ENCODE data around the gene GNLY. TPM values are rescaled to one million over a fixed set of nuclear protein-coding genes. Genes with fewer than 3 reads are reported as not detected.

The GNLY gene
- total RNA-seq, 1 experiment from 2014 or later = not detected

GRCh38 chr2:85697716-85698115 lies 3.6 kb downstream of the GNLY start:
- Histone ChIP-seq H3K27me3 (replicated peaks; ENCODE audit: control insufficient read depth, insufficient read depth, low read length) (no peaks in the 10 kb centered on the region), H3K36me3 (ENCODE audit: control insufficient read depth, insufficient read depth, low read length) (no peaks in the 10 kb centered on the region), H3K4me1 (peaks cover 5% of the 10 kb centered on the region), H3K9me3 (no peaks in the 10 kb centered on the region), H3K4me3 (ENCODE audit: low read depth, low read length) (no peak overlapping the region)
- ChIA-PET POLR2A (interaction anchor here (0.6 kb wide), 1 partner anchor 22 kb away, joined by 3 read pairs; no protein-coding TSS in a partner anchor), CTCF (no interaction called here)
- BruUV-seq (replicated peaks) = no TSS peak
- TF ChIP-seq, protein P1, sequence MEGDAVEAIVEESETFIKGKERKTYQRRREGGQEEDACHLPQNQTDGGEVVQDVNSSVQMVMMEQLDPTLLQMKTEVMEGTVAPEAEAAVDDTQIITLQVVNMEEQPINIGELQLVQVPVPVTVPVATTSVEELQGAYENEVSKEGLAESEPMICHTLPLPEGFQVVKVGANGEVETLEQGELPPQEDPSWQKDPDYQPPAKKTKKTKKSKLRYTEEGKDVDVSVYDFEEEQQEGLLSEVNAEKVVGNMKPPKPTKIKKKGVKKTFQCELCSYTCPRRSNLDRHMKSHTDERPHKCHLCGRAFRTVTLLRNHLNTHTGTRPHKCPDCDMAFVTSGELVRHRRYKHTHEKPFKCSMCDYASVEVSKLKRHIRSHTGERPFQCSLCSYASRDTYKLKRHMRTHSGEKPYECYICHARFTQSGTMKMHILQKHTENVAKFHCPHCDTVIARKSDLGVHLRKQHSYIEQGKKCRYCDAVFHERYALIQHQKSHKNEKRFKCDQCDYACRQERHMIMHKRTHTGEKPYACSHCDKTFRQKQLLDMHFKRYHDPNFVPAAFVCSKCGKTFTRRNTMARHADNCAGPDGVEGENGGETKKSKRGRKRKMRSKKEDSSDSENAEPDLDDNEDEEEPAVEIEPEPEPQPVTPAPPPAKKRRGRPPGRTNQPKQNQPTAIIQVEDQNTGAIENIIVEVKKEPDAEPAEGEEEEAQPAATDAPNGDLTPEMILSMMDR (IDR thresholded peaks at IDR 0.05; ENCODE audit: insufficient read depth in 1 of 2, low read depth in 1 of 2, low read length in 1 of 2, severe bottlenecking in 1 of 2, unreplicated experiment in 1 of 2) = no peak
- no peaks in the 10 kb centered on the region for H3K9me3 Mint-ChIP-seq (ENCODE audit: unreplicated experiment)
- intact Hi-C loops (cut with micrococcal nuclease; ENCODE audit: unreplicated experiment) = no loop called here
- H3K36me3 Mint-ChIP-seq (ENCODE audit: insufficient read depth, unreplicated experiment) = no peaks in the 10 kb centered on the region
- no peak for DNase-seq
- H3K4me3 Mint-ChIP-seq (ENCODE audit: unreplicated experiment) = no peak overlapping the region
- peaks cover 7% of the 10 kb centered on the region for H3K4me1 Mint-ChIP-seq (ENCODE audit: low read depth, unreplicated experiment)
- H3K27me3 Mint-ChIP-seq (ENCODE audit: insufficient read depth, unreplicated experiment) = peaks cover 8% of the 10 kb centered on the region
- H3K27ac Mint-ChIP-seq (ENCODE audit: unreplicated experiment) = no peak overlapping the region

- Histone ChIP-seq H3K4me1 (peaks cover 5% of the 10 kb centered on the region), H3K36me3 (ENCODE audit: control insufficient read depth, insufficient read depth, low read length) (no peaks in the 10 kb centered on the region), H3K4me3 (ENCODE audit: low read depth, low read length) (no peak overlapping the region), H3K9me3 (no peaks in the 10 kb centered on the region), H3K27me3 (replicated peaks; ENCODE audit: control insufficient read depth, insufficient read depth, low read length) (no peaks in the 10 kb centered on the region)
- Mint-ChIP-seq H3K36me3 (ENCODE audit: insufficient read depth, unreplicated experiment) (no peaks in the 10 kb centered on the region), H3K9me3 (ENCODE audit: unreplicated experiment) (no peaks in the 10 kb centered on the region), H3K4me3 (ENCODE audit: unreplicated experiment) (no peak overlapping the region), H3K4me1 (ENCODE audit: low read depth, unreplicated experiment) (peaks cover 7% of the 10 kb centered on the region), H3K27me3 (ENCODE audit: insufficient read depth, unreplicated experiment) (peaks cover 12% of the 10 kb centered on the region), H3K27ac (ENCODE audit: unreplicated experiment) (no peak overlapping the region)
- ChIA-PET CTCF (no interaction called here), POLR2A (no interaction called here)
- TF ChIP-seq, protein P1 (IDR thresholded peaks at IDR 0.05; ENCODE audit: insufficient read depth in 1 of 2, low read depth in 1 of 2, low read length in 1 of 2, severe bottlenecking in 1 of 2, unreplicated experiment in 1 of 2) = no peak
- no TSS peak for BruUV-seq (replicated peaks)
- no peak for DNase-seq
- intact Hi-C loops (cut with micrococcal nuclease; ENCODE audit: unreplicated experiment) = no loop called here
These were observed 4.2 kb downstream of the GNLY start for GRCh38 chr2:85698184-85698879.

DNA sequence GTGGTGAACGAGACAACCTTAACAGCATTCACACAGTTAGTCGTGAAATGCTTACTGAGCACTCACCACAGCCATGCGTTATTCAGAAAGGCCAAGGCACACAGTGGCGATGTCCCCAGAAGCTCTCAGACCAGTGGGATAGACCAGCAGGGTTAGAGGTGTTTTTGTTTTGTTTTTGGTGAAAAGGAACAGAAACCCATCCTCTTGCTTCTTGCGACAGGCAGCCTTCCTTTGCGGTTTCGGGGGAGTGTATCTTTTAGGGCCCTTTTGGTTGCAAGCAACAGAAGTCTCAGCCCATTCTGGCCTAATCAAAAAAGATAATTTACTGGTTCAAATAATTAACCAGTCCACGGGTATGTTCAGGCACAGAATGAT lies 4.7 kb downstream of the GNLY start:
- H3K9me3 Mint-ChIP-seq (ENCODE audit: unreplicated experiment) = no peaks in the 10 kb centered on the region
- intact Hi-C loops (cut with micrococcal nuclease; ENCODE audit: unreplicated experiment) = no loop called here
- Histone ChIP-seq H3K9me3 (no peaks in the 10 kb centered on the region), H3K4me3 (ENCODE audit: low read depth, low read length) (no peak overlapping the region), H3K4me1 (peaks cover 5% of the 10 kb centered on the region), H3K27me3 (replicated peaks; ENCODE audit: control insufficient read depth, insufficient read depth, low read length) (no peaks in the 10 kb centered on the region), H3K36me3 (ENCODE audit: control insufficient read depth, insufficient read depth, low read length) (no peaks in the 10 kb centered on the region)
- ChIA-PET CTCF (no interaction called here), POLR2A (no interaction called here)
- no peak overlapping the region for H3K27ac Mint-ChIP-seq (ENCODE audit: unreplicated experiment)
- no peaks in the 10 kb centered on the region for H3K36me3 Mint-ChIP-seq (ENCODE audit: insufficient read depth, unreplicated experiment)
- peaks cover 7% of the 10 kb centered on the region for H3K4me1 Mint-ChIP-seq (ENCODE audit: low read depth, unreplicated experiment)
- DNase-seq = no peak
- peaks cover 12% of the 10 kb centered on the region for H3K27me3 Mint-ChIP-seq (ENCODE audit: insufficient read depth, unreplicated experiment)
- no peak overlapping the region for H3K4me3 Mint-ChIP-seq (ENCODE audit: unreplicated experiment)
- TF ChIP-seq, protein P1 (IDR thresholded peaks at IDR 0.05; ENCODE audit: insufficient read depth in 1 of 2, low read depth in 1 of 2, low read length in 1 of 2, severe bottlenecking in 1 of 2, unreplicated experiment in 1 of 2) = no peak
- BruUV-seq (replicated peaks) = no TSS peak
